Neural progenitor cell (in vitro differentiated cells): ENCODE data around the gene PHPT1. TPM values are rescaled to one million over a fixed set of nuclear protein-coding genes. Genes with fewer than 3 reads are reported as not detected.

Experiments used
- DNase-seq: peaks from one replicate; pipeline ENCODE4 v3.0.0-alpha.2; 2016; ENCODE audit warnings: low spot score
- H2AFZ ChIP-seq: fragments of 200-600 bp; sonication (generic); replicated peaks from 2 replicates; pipeline ENCODE4 v1.6.1; 2016; ENCODE audit warnings: antibody characterized with exemption
- H3F3A ChIP-seq: fragments of 200-600 bp; sonication (generic); 2 replicates; pipeline ENCODE4 v1.6.1; 2016; ENCODE audit warnings: antibody characterized with exemption, low read depth
- H3K27ac ChIP-seq: fragments of 200-600 bp; sonication (generic); 2 replicates; pipeline ENCODE4 v1.5.1; 2016; ENCODE audit warnings: mild to moderate bottlenecking
- H3K27me3 ChIP-seq: fragments of 200-600 bp; sonication (generic); 2 replicates; pipeline ENCODE4 v1.6.1; 2016; ENCODE audit warnings: mild to moderate bottlenecking, moderate library complexity
- H3K36me3 ChIP-seq: fragments of 200-600 bp; sonication (generic); 2 replicates; pipeline ENCODE4 v1.5.1; 2016
- H3K4me1 ChIP-seq: fragments of 200-600 bp; sonication (generic); 2 replicates; pipeline ENCODE4 v1.6.1; 2016; ENCODE audit warnings: mixed run types
- H3K4me2 ChIP-seq: fragments of 200-600 bp; sonication (generic); 2 replicates; pipeline ENCODE4 v1.6.1; 2016
- H3K4me3 ChIP-seq: fragments of 200-600 bp; sonication (generic); 2 replicates; pipeline ENCODE4 v1.5.1; 2016
- H3K79me2 ChIP-seq: fragments of 200-600 bp; sonication (generic); 2 replicates; pipeline ENCODE4 v1.6.1; 2016; ENCODE audit warnings: low read depth
- H3K9ac ChIP-seq: fragments of 200-600 bp; sonication (generic); 2 replicates; pipeline ENCODE4 v1.6.1; 2016
- H3K9me3 ChIP-seq: fragments of 200-600 bp; sonication (generic); 2 replicates; pipeline ENCODE4 v1.5.1; 2016; ENCODE audit warnings: low read depth
- H4K20me1 ChIP-seq: fragments of 200-600 bp; sonication (generic); 2 replicates; pipeline ENCODE4 v1.6.1; 2016; ENCODE audit warnings: low read depth
- H3K27ac Mint-ChIP-seq: 3 replicates; pipeline ENCODE4 v1.8.0; 2021; ENCODE audit warnings: mixed read lengths
- H3K27me3 Mint-ChIP-seq: 2 replicates; pipeline ENCODE4 v1.8.0; 2022; ENCODE audit warnings: low read depth, mild to moderate bottlenecking, inconsistent platforms, moderate library complexity, mixed read lengths; ENCODE audit not compliant: insufficient read depth
- H3K36me3 Mint-ChIP-seq: 3 replicates; pipeline ENCODE4 v1.8.0; 2021; ENCODE audit warnings: mixed read lengths
- H3K4me1 Mint-ChIP-seq: 3 replicates; pipeline ENCODE4 v1.8.0; 2021; ENCODE audit warnings: mixed read lengths
- H3K4me3 Mint-ChIP-seq: 3 replicates; pipeline ENCODE4 v1.8.0; 2021; ENCODE audit warnings: mild to moderate bottlenecking, moderate library complexity, mixed read lengths
- H3K9me3 Mint-ChIP-seq: 3 replicates; pipeline ENCODE4 v1.8.0; 2020; ENCODE audit warnings: mixed read lengths
- EZH2 ChIP-seq: fragments of 200-600 bp; sonication (generic); IDR thresholded peaks from 2 replicates; pipeline ENCODE4 v1.6.1; 2017; ENCODE audit warnings: antibody characterized with exemption, mild to moderate bottlenecking, moderate library complexity
- EZH2phosphoT487 ChIP-seq: fragments of 200-600 bp; sonication (generic); IDR thresholded peaks from 2 replicates; pipeline ENCODE4 v1.6.1; 2017; ENCODE audit warnings: antibody characterized with exemption
- total RNA-seq: library from RNA; depleted of rRNA; stranded (reverse); fragments of >200 nt; gene quantifications from 2 replicates; pipeline ENCODE4 v1.2.3, GENCODE V29; 2015; ENCODE audit warnings: low replicate concordance
- TF ChIP-seq, protein P1 (sequence below): fragments of 200-600 bp; sonication (generic); IDR thresholded peaks from 2 replicates; pipeline ENCODE4 v1.5.1; 2017; ENCODE audit warnings: antibody characterized with exemption, mild to moderate bottlenecking

The PHPT1 gene
- total RNA-seq, 1 donor from 2014 or later: 58.8 TPM

GRCh38 chr9:136885950-136886578, 36.9 kb downstream of the PHPT1 start, which contains the start of gene TRAF2:
Gene TRAF2, plus strand, starts transcription at chr9:136886516. Its CDS starts 12,225 bp downstream, at chr9:136898741.
- Histone ChIP-seq H3K9me3 (no peaks in the 10 kb centered on the region), H3K27ac (peak within 1 kb of the TSS; percentile 11), H2AFZ (peak within 1 kb of the TSS; percentile 89), H3K79me2 (peaks cover 50% of the 10 kb centered on the region), H3K4me2 (peak within 1 kb of the TSS; percentile 97), H3K27me3 (no peaks in the 10 kb centered on the region), H3K4me3 (peak within 1 kb of the TSS; percentile 97), H3K9ac (peak within 1 kb of the TSS; percentile 80), H3K36me3 (no peaks in the 10 kb centered on the region), H3F3A (peaks cover 6% of the 10 kb centered on the region), H4K20me1 (peaks cover 40% of the 10 kb centered on the region), H3K4me1 (peaks cover 11% of the 10 kb centered on the region)
- peaks cover 7% of the 10 kb centered on the region for H3K4me1 Mint-ChIP-seq
- H3K36me3 Mint-ChIP-seq: no peaks in the 10 kb centered on the region
- peak within 1 kb of the TSS; percentile 71 for H3K27ac Mint-ChIP-seq
- peak; percentile 99 for DNase-seq
- peak within 1 kb of the TSS; percentile 89 for H3K4me3 Mint-ChIP-seq
- H3K9me3 Mint-ChIP-seq: no peaks in the 10 kb centered on the region
- TF ChIP-seq EZH2: no peak
- TF ChIP-seq, protein P1, sequence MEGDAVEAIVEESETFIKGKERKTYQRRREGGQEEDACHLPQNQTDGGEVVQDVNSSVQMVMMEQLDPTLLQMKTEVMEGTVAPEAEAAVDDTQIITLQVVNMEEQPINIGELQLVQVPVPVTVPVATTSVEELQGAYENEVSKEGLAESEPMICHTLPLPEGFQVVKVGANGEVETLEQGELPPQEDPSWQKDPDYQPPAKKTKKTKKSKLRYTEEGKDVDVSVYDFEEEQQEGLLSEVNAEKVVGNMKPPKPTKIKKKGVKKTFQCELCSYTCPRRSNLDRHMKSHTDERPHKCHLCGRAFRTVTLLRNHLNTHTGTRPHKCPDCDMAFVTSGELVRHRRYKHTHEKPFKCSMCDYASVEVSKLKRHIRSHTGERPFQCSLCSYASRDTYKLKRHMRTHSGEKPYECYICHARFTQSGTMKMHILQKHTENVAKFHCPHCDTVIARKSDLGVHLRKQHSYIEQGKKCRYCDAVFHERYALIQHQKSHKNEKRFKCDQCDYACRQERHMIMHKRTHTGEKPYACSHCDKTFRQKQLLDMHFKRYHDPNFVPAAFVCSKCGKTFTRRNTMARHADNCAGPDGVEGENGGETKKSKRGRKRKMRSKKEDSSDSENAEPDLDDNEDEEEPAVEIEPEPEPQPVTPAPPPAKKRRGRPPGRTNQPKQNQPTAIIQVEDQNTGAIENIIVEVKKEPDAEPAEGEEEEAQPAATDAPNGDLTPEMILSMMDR: no peak
- peaks cover 2% of the 10 kb centered on the region for H3K27me3 Mint-ChIP-seq

DNA sequence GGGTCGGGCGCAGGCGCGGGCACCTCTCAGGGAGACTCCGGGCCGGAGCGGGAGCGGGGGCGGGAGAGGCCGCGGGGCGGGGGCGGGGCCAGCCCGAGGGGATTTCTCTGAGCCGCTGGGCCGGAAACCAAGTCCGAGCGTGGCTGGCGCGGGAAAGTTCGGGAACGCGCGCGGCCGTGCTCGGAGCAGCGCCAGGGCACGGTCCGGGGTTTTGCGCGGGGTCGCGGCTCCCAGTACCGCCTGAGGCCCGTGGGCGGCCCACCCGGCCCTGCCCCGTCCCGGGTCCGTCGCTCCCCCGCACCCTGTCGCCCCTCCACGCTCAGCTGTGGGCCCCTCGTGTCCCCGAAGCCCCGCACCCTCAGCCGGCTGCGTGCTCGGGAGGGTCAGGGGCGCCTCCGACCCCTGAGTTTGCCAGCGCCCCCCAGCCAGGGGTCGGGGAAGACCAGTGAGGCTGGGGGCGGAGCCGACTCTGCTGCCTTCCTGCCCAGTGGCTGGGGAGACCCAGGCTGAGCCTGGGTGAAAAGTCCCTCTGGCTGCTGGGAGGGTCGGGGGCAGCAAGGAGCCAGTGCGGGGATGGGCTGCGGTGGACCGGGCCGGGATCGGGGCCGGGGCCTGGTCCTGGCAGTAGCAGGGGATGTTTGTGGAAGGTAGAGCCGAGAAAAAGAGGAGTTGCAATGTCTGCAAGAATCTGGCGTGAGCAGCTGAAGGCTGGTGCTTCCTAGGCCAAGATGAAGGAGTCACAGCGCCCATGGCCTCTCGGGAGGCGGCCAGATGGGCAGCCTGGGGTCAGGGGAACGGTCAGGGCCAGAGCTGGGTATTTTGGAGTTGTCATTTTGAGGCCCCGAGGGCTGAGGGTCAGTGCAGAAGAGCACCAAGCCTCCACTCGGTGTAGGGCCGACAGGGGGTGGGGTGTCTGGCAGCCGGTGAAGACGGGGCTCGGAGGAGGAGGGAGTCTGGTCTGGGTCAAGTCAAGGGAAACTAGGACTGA, 37.7 kb downstream of the PHPT1 start:
- H3K4me2 ChIP-seq: peak overlapping the region; percentile 97
- Mint-ChIP-seq H3K4me1 (peaks cover 7% of the 10 kb centered on the region), H3K36me3 (no peaks in the 10 kb centered on the region), H3K27me3 (peaks cover 2% of the 10 kb centered on the region), H3K4me3 (peak overlapping the region; percentile 89), H3K27ac (peak overlapping the region; percentile 71), H3K9me3 (no peaks in the 10 kb centered on the region)
- H3K79me2 ChIP-seq: peaks cover 58% of the 10 kb centered on the region
- peaks cover 6% of the 10 kb centered on the region for H3F3A ChIP-seq
- peak overlapping the region; percentile 11 for H3K27ac ChIP-seq
- no peaks in the 10 kb centered on the region for H3K9me3 ChIP-seq
- peak overlapping the region; percentile 97 for H3K4me3 ChIP-seq
- H3K27me3 ChIP-seq: no peaks in the 10 kb centered on the region
- peak overlapping the region; percentile 80 for H3K9ac ChIP-seq
- peaks cover 49% of the 10 kb centered on the region for H4K20me1 ChIP-seq
- H3K36me3 ChIP-seq: no peaks in the 10 kb centered on the region
- TF ChIP-seq EZH2phosphoT487 (no peak), EZH2 (no peak)
- TF ChIP-seq, protein P1: no peak
- H3K4me1 ChIP-seq: peaks cover 11% of the 10 kb centered on the region
- no peak overlapping the region for H2AFZ ChIP-seq
- DNase-seq: peak; percentile 80

DNA sequence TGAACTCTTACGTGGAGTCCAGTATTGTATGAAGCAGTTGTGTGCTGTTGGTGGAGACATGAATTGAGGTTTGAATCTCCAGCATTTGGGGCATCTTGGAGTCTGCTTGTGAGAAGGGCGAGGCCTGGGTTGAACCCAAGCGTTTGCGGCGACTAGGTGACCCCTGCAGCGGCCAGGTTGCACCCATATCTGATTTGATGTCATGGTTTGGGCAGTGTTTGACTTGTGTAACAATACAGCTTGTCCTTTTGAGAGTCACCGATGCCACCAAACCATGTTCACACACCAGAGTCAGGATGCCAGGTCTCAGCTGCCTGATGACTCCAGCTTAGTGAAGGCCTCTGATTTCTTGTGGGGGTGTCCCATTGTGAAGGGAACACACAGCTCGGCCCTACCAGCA, 39.2 kb downstream of the PHPT1 start:
- Mint-ChIP-seq H3K9me3 (no peaks in the 10 kb centered on the region), H3K4me1 (peaks cover 7% of the 10 kb centered on the region), H3K27ac (no peak overlapping the region), H3K36me3 (no peaks in the 10 kb centered on the region), H3K4me3 (no peak overlapping the region), H3K27me3 (peaks cover 2% of the 10 kb centered on the region)
- Histone ChIP-seq H3K4me2 (no peak overlapping the region), H3K27me3 (no peaks in the 10 kb centered on the region), H3K4me1 (peaks cover 11% of the 10 kb centered on the region), H4K20me1 (peaks cover 63% of the 10 kb centered on the region), H3K27ac (no peak overlapping the region), H3K9me3 (no peaks in the 10 kb centered on the region), H3K36me3 (no peaks in the 10 kb centered on the region), H3F3A (peaks cover 6% of the 10 kb centered on the region), H3K4me3 (no peak overlapping the region), H3K9ac (no peak overlapping the region), H2AFZ (no peak overlapping the region), H3K79me2 (peaks cover 74% of the 10 kb centered on the region)
- TF ChIP-seq EZH2 (no peak), EZH2phosphoT487 (no peak)
- TF ChIP-seq, protein P1: no peak
- no peak for DNase-seq
